Gastrocnemius medialis (tissue), 4 donors: ENCODE measurements around the gene TOR3A.

Experiments
- POLR2A ChIP-seq, 2 donors: fragments of 450-650 bp; IDR thresholded peaks; one replicate each; pipeline ENCODE4 v1.6.1; 2017; ENCODE audit warnings: antibody characterized with exemption in 2 of 2, mild to moderate bottlenecking in 2 of 2, moderate library complexity in 2 of 2
- TF ChIP-seq, protein P1 (sequence below), 5 experiments: fragments of 450-650 bp in 3 of 5; fragments of 200-600 bp in 2 of 5; sonication (generic) in 2 of 5; IDR thresholded peaks in 4 of 5; conservative IDR thresholded peaks in 1 of 5; 1 replicate in 4 of 5; 2 replicates in 1 of 5; pipeline ENCODE4 v1.5.1; 2016 to 2019; ENCODE audit warnings: antibody characterized with exemption in 5 of 5, mild to moderate bottlenecking in 3 of 5, moderate library complexity in 3 of 5

DNA sequence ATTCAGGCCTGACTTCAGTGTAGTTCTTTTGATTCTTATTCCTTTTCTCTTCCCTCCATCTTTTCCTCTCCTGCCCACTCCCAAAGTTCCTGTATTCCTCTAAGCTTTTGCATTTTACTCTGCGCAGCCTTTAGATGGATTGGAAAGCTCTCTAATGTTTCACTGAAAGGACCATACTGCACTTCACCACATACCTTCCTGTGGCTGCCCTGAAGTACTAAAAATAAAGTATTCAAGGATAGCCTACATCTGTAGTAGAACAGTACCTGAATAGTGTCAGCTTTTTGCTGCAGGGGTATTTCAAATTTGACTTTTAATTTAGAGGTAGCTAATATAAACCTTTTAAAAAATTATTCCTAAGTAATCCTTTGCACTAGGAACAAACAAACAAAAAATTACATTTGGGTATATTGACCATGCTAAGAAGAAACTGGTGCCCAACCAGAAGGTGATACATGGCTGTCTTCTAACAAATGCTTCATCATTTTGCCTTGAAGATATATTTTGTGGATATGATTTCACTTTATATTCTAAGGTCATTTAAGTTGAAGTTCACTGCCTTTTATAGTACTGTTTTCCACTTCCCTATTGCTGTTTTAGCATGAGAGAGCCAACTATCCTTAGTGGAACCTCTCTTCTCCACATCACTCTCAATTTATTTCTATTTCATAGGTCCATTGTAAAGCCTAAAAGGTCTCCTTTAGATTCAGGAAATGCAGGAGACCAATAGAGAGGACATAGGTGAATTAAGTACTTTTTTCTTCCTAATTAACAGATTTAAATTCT, 33.3 kb upstream of the TOR3A start:
- no peak for TF ChIP-seq POLR2A (IDR thresholded peaks at IDR 0.05)
- TF ChIP-seq, protein P1, sequence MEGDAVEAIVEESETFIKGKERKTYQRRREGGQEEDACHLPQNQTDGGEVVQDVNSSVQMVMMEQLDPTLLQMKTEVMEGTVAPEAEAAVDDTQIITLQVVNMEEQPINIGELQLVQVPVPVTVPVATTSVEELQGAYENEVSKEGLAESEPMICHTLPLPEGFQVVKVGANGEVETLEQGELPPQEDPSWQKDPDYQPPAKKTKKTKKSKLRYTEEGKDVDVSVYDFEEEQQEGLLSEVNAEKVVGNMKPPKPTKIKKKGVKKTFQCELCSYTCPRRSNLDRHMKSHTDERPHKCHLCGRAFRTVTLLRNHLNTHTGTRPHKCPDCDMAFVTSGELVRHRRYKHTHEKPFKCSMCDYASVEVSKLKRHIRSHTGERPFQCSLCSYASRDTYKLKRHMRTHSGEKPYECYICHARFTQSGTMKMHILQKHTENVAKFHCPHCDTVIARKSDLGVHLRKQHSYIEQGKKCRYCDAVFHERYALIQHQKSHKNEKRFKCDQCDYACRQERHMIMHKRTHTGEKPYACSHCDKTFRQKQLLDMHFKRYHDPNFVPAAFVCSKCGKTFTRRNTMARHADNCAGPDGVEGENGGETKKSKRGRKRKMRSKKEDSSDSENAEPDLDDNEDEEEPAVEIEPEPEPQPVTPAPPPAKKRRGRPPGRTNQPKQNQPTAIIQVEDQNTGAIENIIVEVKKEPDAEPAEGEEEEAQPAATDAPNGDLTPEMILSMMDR (IDR thresholded peaks at IDR 0.05 in 4 of 5, conservative IDR thresholded peaks at IDR 0.05 in 1 of 5): no peak
